ENCODE results near the gene ETV7. TPM values are rescaled to one million over a fixed set of nuclear protein-coding genes. Genes with fewer than 3 reads are reported as not detected.

Gene ETV7
- total and polyA plus RNA-seq, 8 donors: 0.16 to 4.6 (median 1.1) TPM

- ATAC-seq: no peak
- peaks cover 0 to 2% (median 0%) of the 10 kb centered on the region in 3 donors for H3K4me1 ChIP-seq
- H3K27ac ChIP-seq: no peak overlapping the region
- no peak overlapping the region for H3K4me3 ChIP-seq
- TF ChIP-seq CTCF (IDR thresholded peaks at IDR 0.05): no peak
- DNase-seq: no peak
- H3K36me3 ChIP-seq: no peaks in the 10 kb centered on the region
- intact Hi-C loops (cut with DNase I): no loop called here
- H3K27me3 ChIP-seq: no peaks in the 10 kb centered on the region
- FAIRE-seq: no peak
- H3K9me3 ChIP-seq: no peaks in the 10 kb centered on the region
Observed at GRCh38 chr6:36327919-36328236, 59.6 kb downstream of the ETV7 start.

DNA sequence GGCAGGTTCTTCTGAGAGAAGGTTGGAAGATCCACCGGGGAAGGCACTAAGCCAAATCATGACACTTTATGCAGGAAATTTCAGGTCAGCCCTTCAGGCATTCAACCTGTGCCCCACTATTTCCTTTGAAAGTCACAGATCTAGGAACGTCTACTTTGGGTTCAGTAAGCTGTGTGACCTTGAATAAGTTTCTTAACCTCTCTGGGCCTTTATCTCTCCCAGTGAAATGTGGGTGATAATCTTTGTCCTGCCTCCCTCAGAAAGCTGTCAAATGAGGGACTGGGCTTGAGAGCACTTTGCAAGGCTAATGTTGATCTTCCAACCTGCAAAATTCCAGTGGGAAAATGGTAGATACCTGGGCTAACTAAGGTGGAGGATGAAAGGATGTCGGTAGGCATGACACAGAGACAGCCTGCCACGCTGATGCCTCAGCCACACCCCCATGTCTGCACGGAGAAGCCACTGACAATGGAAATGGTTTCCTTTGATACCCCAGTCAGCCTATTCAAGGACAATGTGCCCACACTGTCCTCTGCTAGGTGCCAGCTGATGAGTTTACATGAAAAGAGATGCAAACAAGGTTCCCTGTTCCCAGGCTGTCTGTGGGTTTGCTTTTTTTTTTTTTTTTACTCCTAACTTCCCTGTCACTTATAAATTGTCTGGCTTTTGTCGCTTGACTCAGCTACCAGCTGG lies 60.1 kb downstream of the ETV7 start:
- no peak for DNase-seq

DNA sequence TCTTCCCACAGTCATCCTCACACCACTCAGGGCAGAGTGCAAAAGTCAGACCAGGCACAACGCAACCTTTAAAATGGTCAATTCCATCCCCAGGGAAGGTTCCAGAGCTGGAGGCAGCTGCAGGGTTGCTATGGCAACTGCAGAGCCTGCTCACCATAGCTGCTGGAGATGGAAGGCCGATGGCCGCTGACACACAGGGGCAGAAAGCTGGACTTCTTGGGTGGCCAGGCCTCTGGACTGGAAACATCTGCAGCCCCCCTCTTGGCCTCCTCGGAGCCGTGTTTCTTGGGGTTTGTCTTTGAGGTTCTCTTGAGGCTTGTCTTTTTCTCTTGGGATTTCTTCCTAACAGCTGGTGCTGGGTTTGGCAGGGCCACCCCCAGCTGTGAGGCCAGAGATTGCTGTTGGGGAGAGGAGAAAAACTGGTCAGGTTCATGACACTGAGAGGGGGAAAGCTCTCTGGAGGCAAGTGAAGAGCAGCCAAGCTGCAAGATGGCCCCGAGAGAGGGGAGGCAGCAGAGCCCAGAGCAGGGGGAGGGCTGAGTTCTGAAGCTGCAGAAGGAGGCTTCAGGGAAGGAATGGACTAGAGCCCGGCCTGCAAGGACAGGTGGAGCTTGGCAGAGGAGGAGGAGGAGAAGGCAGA lies 61.0 kb downstream of the ETV7 start:
- intact Hi-C loops (cut with DNase I): no loop called here
- no peaks in the 10 kb centered on the region for H3K4me1 ChIP-seq
- H3K4me3 ChIP-seq: no peak overlapping the region
- ATAC-seq (peak in 2 of 4 donors; percentile 10 to 41), FAIRE-seq (no peak), DNase-seq (no peak)
- no peak overlapping the region for H3K27ac ChIP-seq
- no peak for TF ChIP-seq CTCF (IDR thresholded peaks at IDR 0.05)
- H3K9me3 ChIP-seq: no peaks in the 10 kb centered on the region
- no peaks in the 10 kb centered on the region for H3K36me3 ChIP-seq
- WGBS, 2 donors: 77 to 86% methylated on average over 7 of the region's 7 CpGs
- no peaks in the 10 kb centered on the region for H3K27me3 ChIP-seq

More for the DNA sequence above, 60.1 kb downstream of the ETV7 start:
- no peaks in the 10 kb centered on the region for H3K9me3 ChIP-seq
- H3K4me1 ChIP-seq: no peaks in the 10 kb centered on the region
- H3K27ac ChIP-seq: no peak overlapping the region
- no peak for FAIRE-seq
- no peaks in the 10 kb centered on the region for H3K27me3 ChIP-seq
- no peak for TF ChIP-seq CTCF (IDR thresholded peaks at IDR 0.05)
- no peaks in the 10 kb centered on the region for H3K36me3 ChIP-seq
- intact Hi-C loops (cut with DNase I): no loop called here
- 61 to 62% methylated on average over 6 of the region's 6 CpGs for WGBS, 2 donors
- no peak for ATAC-seq
- H3K4me3 ChIP-seq: no peak overlapping the region

DNA sequence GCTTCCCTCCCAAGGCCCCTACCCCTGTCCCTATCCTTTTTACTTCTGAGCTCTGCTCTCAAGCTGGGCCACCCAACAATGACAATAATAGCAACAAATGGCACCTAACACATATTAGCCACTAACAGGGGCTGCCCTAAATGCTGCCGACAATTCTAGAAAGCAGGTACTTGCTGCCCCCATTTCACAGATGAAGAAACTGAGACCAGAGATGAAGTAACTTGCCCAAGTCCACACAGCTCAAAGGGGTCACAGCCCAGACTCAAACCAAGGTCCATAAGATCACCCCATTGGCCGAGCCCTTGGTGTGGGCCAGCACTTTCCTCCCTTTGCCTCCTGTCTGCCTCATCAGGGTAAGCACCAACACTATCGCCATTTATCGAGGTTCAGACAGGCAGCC lies 62.8 kb downstream of the ETV7 start:
- ATAC-seq: no peak
- H3K27me3 ChIP-seq: no peaks in the 10 kb centered on the region
- no peak overlapping the region for H3K27ac ChIP-seq
- WGBS, 2 donors: 89 to 91% methylated on average over 4 of the region's 4 CpGs
- H3K4me3 ChIP-seq: no peak overlapping the region
- no peak for FAIRE-seq
- TF ChIP-seq CTCF (IDR thresholded peaks at IDR 0.05): no peak
- H3K4me1 ChIP-seq: no peaks in the 10 kb centered on the region
- DNase-seq: no peak
- intact Hi-C loops (cut with DNase I): no loop called here
- no peaks in the 10 kb centered on the region for H3K36me3 ChIP-seq
- H3K9me3 ChIP-seq: no peaks in the 10 kb centered on the region

- 93 to 94% methylated on average over 6 of the region's 6 CpGs for WGBS, 2 donors
- DNase-seq: no peak
- FAIRE-seq: no peak
Observed at GRCh38 chr6:36324191-36324590, 63.3 kb downstream of the ETV7 start.

More at GRCh38 chr6:36324191-36324590, 63.3 kb downstream of the ETV7 start:
- H3K4me1 ChIP-seq: peaks cover 0 to 3% (median 0%) of the 10 kb centered on the region in 3 donors
- no peak for TF ChIP-seq CTCF (IDR thresholded peaks at IDR 0.05)
- intact Hi-C loops (cut with DNase I): no loop called here
- no peaks in the 10 kb centered on the region for H3K27me3 ChIP-seq
- H3K27ac ChIP-seq: no peak overlapping the region
- H3K9me3 ChIP-seq: no peaks in the 10 kb centered on the region
- no peaks in the 10 kb centered on the region for H3K36me3 ChIP-seq
- no peak overlapping the region for H3K4me3 ChIP-seq
- no peak for ATAC-seq

Data from pancreas (tissue), 10 donors.